Mucosa of stomach (tissue), 1 donor: ENCODE data around the gene CCDC201.

Source experiments
- H3K27me3 ChIP-seq: one replicate; pipeline ENCODE4 v1.7.0; 2013; ENCODE audit warnings: mild to moderate bottlenecking, low read length; ENCODE audit not compliant: control insufficient read depth, insufficient read depth
- H3K36me3 ChIP-seq: one replicate; pipeline ENCODE4 v1.7.0; 2013; ENCODE audit warnings: low read length; ENCODE audit not compliant: control insufficient read depth, insufficient read depth
- H3K4me1 ChIP-seq: one replicate; pipeline ENCODE4 v1.7.0; 2013; ENCODE audit warnings: mild to moderate bottlenecking, low read length; ENCODE audit not compliant: control insufficient read depth, insufficient read depth
- H3K4me3 ChIP-seq: one replicate; pipeline ENCODE4 v1.7.0; 2013; ENCODE audit warnings: low read length
- H3K9ac ChIP-seq: one replicate; pipeline ENCODE4 v1.7.0; 2013; ENCODE audit warnings: mild to moderate bottlenecking, low read length, moderate library complexity
- H3K9me3 ChIP-seq: one replicate; pipeline ENCODE4 v1.7.0; 2013; ENCODE audit warnings: mild to moderate bottlenecking, low read length, moderate library complexity; ENCODE audit not compliant: control insufficient read depth
- donor health status: Pancreatic carcinoma.

CCDC201 gene

GRCh38 chr7:45891462-45892402, 18.9 kb upstream of the CCDC201 start:
- Histone ChIP-seq H3K27me3 (peaks cover 22% of the 10 kb centered on the region), H3K9me3 (no peaks in the 10 kb centered on the region), H3K4me1 (no peaks in the 10 kb centered on the region), H3K4me3 (no peak overlapping the region), H3K9ac (no peak overlapping the region), H3K36me3 (no peaks in the 10 kb centered on the region)

- no peak overlapping the region for H3K4me3 ChIP-seq
- no peaks in the 10 kb centered on the region for H3K36me3 ChIP-seq
- peaks cover 22% of the 10 kb centered on the region for H3K27me3 ChIP-seq
- no peak overlapping the region for H3K9ac ChIP-seq
- no peaks in the 10 kb centered on the region for H3K4me1 ChIP-seq
- H3K9me3 ChIP-seq = no peaks in the 10 kb centered on the region
Measured at GRCh38 chr7:45890902-45891461, 18.1 kb upstream of the CCDC201 start.

GRCh38 chr7:45890125-45890901, 17.4 kb upstream of the CCDC201 start:
- H3K9ac ChIP-seq = no peak overlapping the region
- H3K4me1 ChIP-seq = no peaks in the 10 kb centered on the region
- H3K36me3 ChIP-seq = no peaks in the 10 kb centered on the region
- peaks cover 28% of the 10 kb centered on the region for H3K27me3 ChIP-seq
- no peak overlapping the region for H3K4me3 ChIP-seq
- no peaks in the 10 kb centered on the region for H3K9me3 ChIP-seq

GRCh38 chr7:45889367-45890067, 16.6 kb upstream of the CCDC201 start:
- H3K4me3 ChIP-seq = no peak overlapping the region
- H3K36me3 ChIP-seq = no peaks in the 10 kb centered on the region
- H3K4me1 ChIP-seq = no peaks in the 10 kb centered on the region
- H3K9ac ChIP-seq = no peak overlapping the region
- H3K27me3 ChIP-seq = peaks cover 35% of the 10 kb centered on the region
- no peaks in the 10 kb centered on the region for H3K9me3 ChIP-seq

- no peak overlapping the region for H3K4me3 ChIP-seq
Measured at GRCh38 chr7:45888993-45889366, 16.1 kb upstream of the CCDC201 start.

GRCh38 chr7:45888185-45888992, 15.5 kb upstream of the CCDC201 start, which contains the start of gene IGFBP1:
Gene IGFBP1 (plus strand): TSS chr7:45888488. CDS start chr7:45888653, 165 bp downstream.
- H3K36me3 ChIP-seq = no peaks in the 10 kb centered on the region
- no peak within 1 kb of the TSS for H3K9ac ChIP-seq
- no peaks in the 10 kb centered on the region for H3K9me3 ChIP-seq
- H3K4me1 ChIP-seq = no peaks in the 10 kb centered on the region
- H3K27me3 ChIP-seq = peaks cover 36% of the 10 kb centered on the region
- H3K4me3 ChIP-seq = no peak within 1 kb of the TSS

More at GRCh38 chr7:45888993-45889366, 16.1 kb upstream of the CCDC201 start:
- Histone ChIP-seq H3K9ac (no peak overlapping the region), H3K36me3 (no peaks in the 10 kb centered on the region), H3K9me3 (no peaks in the 10 kb centered on the region), H3K4me1 (no peaks in the 10 kb centered on the region), H3K27me3 (peaks cover 36% of the 10 kb centered on the region)

- H3K27me3 ChIP-seq = peaks cover 36% of the 10 kb centered on the region
- no peak overlapping the region for H3K9ac ChIP-seq
- no peaks in the 10 kb centered on the region for H3K9me3 ChIP-seq
- no peaks in the 10 kb centered on the region for H3K36me3 ChIP-seq
- H3K4me1 ChIP-seq = no peaks in the 10 kb centered on the region
- H3K4me3 ChIP-seq = no peak overlapping the region
Measured at GRCh38 chr7:45886931-45887667, 14.2 kb upstream of the CCDC201 start.

GRCh38 chr7:45885264-45885882, 12.5 kb upstream of the CCDC201 start:
- Histone ChIP-seq H3K9ac (no peak overlapping the region), H3K4me3 (no peak overlapping the region), H3K27me3 (peaks cover 36% of the 10 kb centered on the region), H3K9me3 (no peaks in the 10 kb centered on the region), H3K36me3 (no peaks in the 10 kb centered on the region), H3K4me1 (no peaks in the 10 kb centered on the region)

- H3K36me3 ChIP-seq = no peaks in the 10 kb centered on the region
- no peaks in the 10 kb centered on the region for H3K9me3 ChIP-seq
- H3K27me3 ChIP-seq = peaks cover 34% of the 10 kb centered on the region
- no peak overlapping the region for H3K9ac ChIP-seq
- no peak overlapping the region for H3K4me3 ChIP-seq
- no peaks in the 10 kb centered on the region for H3K4me1 ChIP-seq
Measured at GRCh38 chr7:45884136-45884535, 11.3 kb upstream of the CCDC201 start.

- no peaks in the 10 kb centered on the region for H3K36me3 ChIP-seq
Measured at GRCh38 chr7:45882465-45882810, 9.6 kb upstream of the CCDC201 start.

More at GRCh38 chr7:45882465-45882810, 9.6 kb upstream of the CCDC201 start:
- Histone ChIP-seq H3K4me1 (no peaks in the 10 kb centered on the region), H3K9ac (no peak overlapping the region), H3K9me3 (no peaks in the 10 kb centered on the region), H3K27me3 (peaks cover 19% of the 10 kb centered on the region), H3K4me3 (no peak overlapping the region)
